K562 (cell line): ENCODE measurements around the gene RALGPS1. TPM values are rescaled to one million over a fixed set of nuclear protein-coding genes. Genes with fewer than 3 reads are reported as not detected.

ENCODE experiments used
- ATAC-seq: fragments of 200-7000 bp; cut with Tn5 transposase; 3 replicates; pipeline ENCODE4 v1.9.1; 2020; ENCODE audit warnings: moderate library complexity
- BruUV-seq: library from RNA; stranded (reverse); fragments of 400-500 nt; replicated peaks from 2 replicates; lab custom pipeline; 2021; lab: Mats Ljungman, UMichigan
- CTCF ChIA-PET: fragments of 300-600 bp; formaldehyde crosslinking; extraction: SDS; loops from one replicate; lab custom pipeline; 2021; ENCODE audit warnings: low intra/inter-chr PET ratio; lab: Yijun Ruan, JAX
- POLR2A ChIA-PET: fragments of 300-600, 350-650 bp; sonication (Branson Sonifier 250); formaldehyde crosslinking; extraction: SDS; loops from one replicate; lab custom pipeline; 2021; ENCODE audit warnings: antibody characterized with exemption, inconsistent platforms; lab: Yijun Ruan, JAX
- DNase-seq, 4 experiments: peaks; one replicate each; pipeline versions ENCODE4 v3.0.0 to v3.0.0-alpha.2; 2011 to 2018; ENCODE audit warnings: low spot score in 3 of 4, mixed read lengths in 3 of 4; ENCODE audit errors: extremely low read depth in 1 of 4
- FAIRE-seq: peaks from 2 replicates; lab custom pipeline; 2011; peaks lifted over from hg19 to GRCh38; lab: Jason Lieb, UNC
- H2AFZ ChIP-seq: 2 replicates; pipeline ENCODE4 v1.6.0; 2011; ENCODE audit warnings: low read depth, low read length, control low read depth, inconsistent platforms
- H3K27ac ChIP-seq: fragments of 200-600 bp; 3 replicates; pipeline ENCODE4 v1.8.0; 2011; ENCODE audit warnings: low read depth, mild to moderate bottlenecking, control low read depth, inconsistent platforms, low read length, moderate library complexity, mixed read lengths; ENCODE audit errors: extremely low read depth
- H3K27me3 ChIP-seq, 2 experiments: fragments of 300-600 bp in 1 of 2; 2 replicates in 1 of 2; 3 replicates in 1 of 2; pipeline versions ENCODE4 v1.6.0 to v1.8.0; 2011; ENCODE audit warnings: inconsistent platforms in 2 of 2, low read length in 2 of 2, mild to moderate bottlenecking in 1 of 2, mixed read lengths in 1 of 2, moderate library complexity in 1 of 2; ENCODE audit not compliant: control insufficient read depth in 2 of 2, insufficient read depth in 2 of 2
- H3K36me3 ChIP-seq: fragments of 300-600 bp; 3 replicates; pipeline ENCODE4 v1.8.0; 2011; ENCODE audit warnings: mild to moderate bottlenecking, low read length, inconsistent platforms; ENCODE audit not compliant: control insufficient read depth, insufficient read depth
- H3K4me1 ChIP-seq, 2 experiments: fragments of 200-600 bp in 1 of 2; replicated peaks in 1 of 2; 2 replicates in 1 of 2; 3 replicates in 1 of 2; pipeline versions ENCODE4 v1.5.1 to v1.8.0; 2011; ENCODE audit warnings: inconsistent platforms in 2 of 2, low read length in 2 of 2, mild to moderate bottlenecking in 1 of 2, mixed read lengths in 1 of 2, moderate library complexity in 1 of 2; ENCODE audit not compliant: control insufficient read depth in 2 of 2, insufficient read depth in 2 of 2
- H3K4me2 ChIP-seq: 2 replicates; pipeline ENCODE4 v1.6.1; 2011; ENCODE audit warnings: low read length, control low read depth, inconsistent platforms, mixed read lengths; ENCODE audit not compliant: insufficient read depth
- H3K4me3 ChIP-seq: fragments of 200-600 bp; sonication (generic), shearing (Covaris generic); 2 replicates; pipeline ENCODE4 v1.5.1; 2016; ENCODE audit warnings: control low read depth, inconsistent platforms
- H3K79me2 ChIP-seq: fragments of 200-600 bp; 3 replicates; pipeline ENCODE4 v1.8.0; 2011; ENCODE audit warnings: low read length, inconsistent platforms; ENCODE audit not compliant: control insufficient read depth, insufficient read depth
- H3K9ac ChIP-seq, 2 experiments: 2 replicates each; pipeline versions ENCODE4 v1.6.0 to v1.6.1; 2011; ENCODE audit warnings: low read depth in 2 of 2, low read length in 2 of 2, control low read depth in 1 of 2, inconsistent platforms in 1 of 2, mild to moderate bottlenecking in 1 of 2, mixed read lengths in 1 of 2; ENCODE audit not compliant: insufficient read depth in 1 of 2
- H3K9me1 ChIP-seq: one replicate; pipeline ENCODE4 v1.6.0; 2011; ENCODE audit warnings: inconsistent platforms, mild to moderate bottlenecking, low read length, moderate library complexity; ENCODE audit not compliant: control insufficient read depth, insufficient read depth
- H3K9me3 ChIP-seq: replicated peaks from 2 replicates; pipeline ENCODE4 v1.5.1; 2011; ENCODE audit warnings: low read depth, low read length, inconsistent platforms; ENCODE audit not compliant: control insufficient read depth, insufficient read depth
- H4K20me1 ChIP-seq: replicated peaks from 2 replicates; pipeline ENCODE4 v1.6.1; 2011; ENCODE audit warnings: low read length, inconsistent platforms, mixed read lengths; ENCODE audit not compliant: control insufficient read depth, insufficient read depth
- FIP1L1 ChIP-seq: fragments of 200-400 bp; formaldehyde crosslinking; IDR thresholded peaks from 2 replicates; pipeline ENCODE4 v1.6.1; 2018; ENCODE audit warnings: mild to moderate bottlenecking, low read depth, low read length; ENCODE audit not compliant: poor library complexity, severe bottlenecking
- ID3 ChIP-seq, 2 experiments: fragments of 250-450 bp in 1 of 2; fragments of 450-650 bp in 1 of 2; sonication (Bioruptor Pico) in 1 of 2; IDR thresholded peaks; 2 replicates each; pipeline versions ENCODE4 v1.6.1 to v1.8.0; 2016 to 2021; ENCODE audit warnings: mild to moderate bottlenecking in 2 of 2, moderate library complexity in 2 of 2, missing compliant biosample characterization in 1 of 2, missing genetic modification characterization in 1 of 2
- NFRKB ChIP-seq: fragments of 450-650 bp; IDR thresholded peaks from 2 replicates; pipeline ENCODE4 v1.6.1; 2016; ENCODE audit warnings: low read depth
- NR0B1 ChIP-seq: fragments of 450-650 bp; IDR thresholded peaks from one replicate; pipeline ENCODE4 v1.6.1; 2018; ENCODE audit warnings: mild to moderate bottlenecking, moderate library complexity; ENCODE audit not compliant: partially characterized antibody
- PHB ChIP-seq: fragments of 250-450 bp; sonication (Bioruptor Pico); IDR thresholded peaks from 2 replicates; pipeline ENCODE4 v1.5.0; 2021
- ZBTB33 ChIP-seq: sonication (generic); formaldehyde crosslinking; IDR thresholded peaks from 2 replicates; pipeline ENCODE4 v1.8.1; 2023; ENCODE audit warnings: mild to moderate bottlenecking, missing genetic modification reagents
- ZNF318 ChIP-seq, 2 experiments: fragments of 450-650 bp; IDR thresholded peaks; 2 replicates each; pipeline ENCODE4 v1.6.1; 2016; ENCODE audit warnings: mild to moderate bottlenecking in 2 of 2, borderline replicate concordance in 1 of 2, low read depth in 1 of 2, moderate library complexity in 1 of 2
- WGBS: fragments of 100-300 bp; shearing (Covaris generic); methylation state at CpG from one replicate; pipeline ENCODE4 v1.1.6; 2016; ENCODE audit warnings: low coverage, mixed read lengths; ENCODE audit not compliant: insufficient coverage; ENCODE audit errors: missing lambda C conversion rate; 5-methylcytosine and 5-hydroxymethylcytosine counted together
- in situ Hi-C: fragments of 300-500 bp; cut with MboI; formaldehyde crosslinking; loops from 4 replicates; pipeline ENCODE4 v1.15.0; 2018; ENCODE audit warnings: inconsistent platforms, mixed read lengths
- intact Hi-C: fragments of 100-400 bp; cut with micrococcal nuclease; formaldehyde crosslinking; loops from 2 replicates; pipeline ENCODE4 v1.14.2; 2022
- polyA plus RNA-seq, 8 experiments: library from polyadenylated mRNA; depleted of rRNA in 4 of 8; stranded (reverse) in 5 of 8; unstranded in 3 of 8; fragments of >200 nt; fragmentation: Nextera tagmentation in 2 of 8; fragmentation: Illumina TruSeq in 1 of 8; extraction: Ambion mirVana in 2 of 8; extraction: Trizol in 1 of 8; gene quantifications; 2 replicates each; pipeline versions ENCODE4 v1.2.1 to v1.2.3, GENCODE V29; 2011 to 2014; ENCODE audit warnings: inconsistent platforms in 1 of 8, missing spikeins in 1 of 8
- total RNA-seq, 7 experiments: library from RNA; depleted of rRNA in 6 of 7; stranded (reverse); fragments of >200 nt in 6 of 7; fragmentation: Illumina TruSeq in 2 of 7; extraction: Trizol in 2 of 7; gene quantifications; 2 replicates each; pipeline versions ENCODE4 v1.2.1 to v1.2.3, GENCODE V29; 2011 to 2021; ENCODE audit warnings: low replicate concordance in 1 of 7

The RALGPS1 gene
- total and polyA plus RNA-seq, 9 of the 15 experiments (the other 6 are each of a cell fraction or from before 2014, with no cell fraction given) = 0.04 to 2.6 (median 1.5) TPM

GRCh38 chr9:127113191-127113972 is 198.8 kb downstream of the RALGPS1 start:
- BruUV-seq = no TSS peak
- H3K4me1 ChIP-seq = peaks cover 0 to 4% of the 10 kb centered on the region in 2 experiments; a peak in 1 of 5 replicates
- ChIA-PET POLR2A (interaction anchor here (1.7 kb wide), 1 partner anchor 10 kb away, joined by 5 read pairs; no protein-coding TSS in a partner anchor), CTCF (interaction anchor here (0.5 to 0.6 kb wide), 2 partner anchors 16 to 85 kb away, joined by 3 to 4 read pairs; no protein-coding TSS in a partner anchor)
- H4K20me1 ChIP-seq = peaks cover 3% of the 10 kb centered on the region; the same call in 1 of the 2 replicates
- FAIRE-seq (no peak), DNase-seq (no peak), ATAC-seq (no peak)
- H3K27me3 ChIP-seq = peaks cover 14 to 73% of the 10 kb centered on the region in 2 experiments
- H3K4me2 ChIP-seq = no peak overlapping the region
- intact Hi-C loops (no loop called here), in situ Hi-C loops (no loop called here)
- no peaks in the 10 kb centered on the region for H3K9me1 ChIP-seq
- no peaks in the 10 kb centered on the region for H3K9me3 ChIP-seq
- no peak overlapping the region for H3K9ac ChIP-seq
- H3K36me3 ChIP-seq = no peaks in the 10 kb centered on the region
- no peak overlapping the region for H2AFZ ChIP-seq
- no peak overlapping the region for H3K4me3 ChIP-seq
- 4% methylated on average over 10 of the region's 10 CpGs for WGBS
- H3K27ac ChIP-seq = no peak overlapping the region
- H3K79me2 ChIP-seq = no peaks in the 10 kb centered on the region
- TF ChIP-seq ZNF318 (IDR thresholded peaks at IDR 0.05; ENCODE audit: borderline replicate concordance in 1 of 2, low read depth in 1 of 2) = no peak
- no peak for TF ChIP-seq ZBTB33 (CRISPR knock-in tag)
- TF ChIP-seq NFRKB = no peak
- no peak for TF ChIP-seq NR0B1
- no peak for TF ChIP-seq FIP1L1
- TF ChIP-seq PHB (CRISPR knock-in tag) = no peak
- TF ChIP-seq ID3 (CRISPR knock-in tag; IDR thresholded peaks at IDR 0.05) = no peak
- no peak for TF ChIP-seq ID3 (tag; IDR thresholded peaks at IDR 0.05)
